Spleen (tissue), 7 donors: ENCODE measurements around the gene GRIK3.

Experiments
- CTCF ChIP-seq, 11 experiments: fragments of 200-600 bp in 7 of 11; fragments of 450-650 bp in 4 of 11; sonication (generic) in 4 of 11; IDR thresholded peaks in 8 of 11; conservative IDR thresholded peaks in 3 of 11; 1 replicate in 7 of 11; 2 replicates in 4 of 11; pipeline versions ENCODE4 v1.4.0 to v1.8.0; 2016 to 2021; ENCODE audit warnings: antibody characterized with exemption in 11 of 11, inconsistent platforms in 4 of 11, mild to moderate bottlenecking in 1 of 11
- POLR2A ChIP-seq, 3 donors: fragments of 450-650 bp; IDR thresholded peaks; one replicate each; pipeline ENCODE4 v1.5.1; 2017; ENCODE audit warnings: antibody characterized with exemption in 3 of 3, mild to moderate bottlenecking in 1 of 3
- donor health status: DM: no; HTN: no; CAD: no; lungs with moderate emphysema.
- donor health status: DM: no; HTN: no; CAD: no.
- donor health status: DM: no; HTN: no; CAD: no.

- no peak for TF ChIP-seq CTCF (IDR thresholded peaks at IDR 0.05 in 8 of 11, conservative IDR thresholded peaks at IDR 0.05 in 3 of 11)
- no peak for TF ChIP-seq POLR2A (IDR thresholded peaks at IDR 0.05)
These were observed 229.5 kb downstream of the GRIK3 start for GRCh38 chr1:36804669-36805314.
